K562 (cell line): ENCODE results near the gene ZBTB9. TPM values are rescaled to one million over a fixed set of nuclear protein-coding genes. Genes with fewer than 3 reads are reported as not detected.
A peak's percentile ranks its signal among the peaks of the same experiment; 100 is the strongest.

ENCODE experiments used
- BRCA1 ChIP-seq, 2 experiments: fragments of 450-650 bp in 1 of 2; sonication (generic) in 1 of 2; formaldehyde crosslinking in 1 of 2; IDR thresholded peaks; 2 replicates each; pipeline versions ENCODE4 v1.5.0 to v1.6.1; 2017 to 2020; ENCODE audit warnings: mild to moderate bottlenecking in 1 of 2, missing genetic modification reagents in 1 of 2
- CHD1 ChIP-seq: fragments of 200-600 bp; sonication (generic); IDR thresholded peaks from one replicate; pipeline ENCODE4 v1.6.1; 2012; ENCODE audit warnings: mild to moderate bottlenecking, moderate library complexity, low read length, inconsistent platforms
- EHMT2 ChIP-seq: fragments of 450-650 bp; IDR thresholded peaks from 2 replicates; pipeline ENCODE4 v1.6.1; 2018; ENCODE audit warnings: antibody characterized with exemption
- ERF ChIP-seq: fragments of 450-650 bp; formaldehyde crosslinking; IDR thresholded peaks from 2 replicates; pipeline ENCODE4 v1.4.0; 2020; ENCODE audit warnings: mild to moderate bottlenecking, mixed read lengths
- ETV1 ChIP-seq: fragments of 450-650 bp; conservative IDR thresholded peaks from 2 replicates; pipeline ENCODE4 v1.6.1; 2016; ENCODE audit warnings: missing genetic modification characterization, control low read depth, low read depth, missing compliant biosample characterization
- FOXA1 ChIP-seq: fragments of 450-650 bp; IDR thresholded peaks from 2 replicates; pipeline ENCODE4 v1.6.1; 2016; ENCODE audit warnings: mild to moderate bottlenecking, borderline replicate concordance
- NEUROD1 ChIP-seq: fragments of 150-350 bp; IDR thresholded peaks from 2 replicates; pipeline ENCODE4 v1.6.1; 2014; ENCODE audit warnings: borderline replicate concordance, low read length, low read depth; ENCODE audit not compliant: partially characterized antibody
- NFYB ChIP-seq: IDR thresholded peaks from 2 replicates; pipeline ENCODE4 v1.6.1; 2011; ENCODE audit warnings: mild to moderate bottlenecking, moderate library complexity; ENCODE audit not compliant: insufficient read length; ENCODE audit errors: extremely low read depth
- PML ChIP-seq: IDR thresholded peaks from 2 replicates; pipeline ENCODE4 v1.6.1; 2012; ENCODE audit warnings: low read length, inconsistent platforms
- PRDM10 ChIP-seq: fragments of 450-650 bp; IDR thresholded peaks from 2 replicates; pipeline ENCODE4 v1.6.1; 2018; ENCODE audit not compliant: partially characterized antibody
- SAFB ChIP-seq: fragments of 200-400 bp; formaldehyde crosslinking; IDR thresholded peaks from 2 replicates; pipeline ENCODE4 v1.6.1; 2017; ENCODE audit warnings: low read depth, low read length, borderline replicate concordance
- YY1 ChIP-seq, 3 experiments: IDR thresholded peaks; 2 replicates each; pipeline ENCODE4 v1.6.1; 2011; ENCODE audit warnings: low read length in 2 of 3, mild to moderate bottlenecking in 2 of 3, moderate library complexity in 2 of 3, borderline replicate concordance in 1 of 3, control low read depth in 1 of 3, low read depth in 1 of 3; ENCODE audit not compliant: insufficient read depth in 3 of 3, insufficient replicate concordance in 2 of 3, control insufficient read depth in 1 of 3, insufficient read length in 1 of 3; ENCODE audit errors: extremely low read depth in 1 of 3
- ZBTB40 ChIP-seq, 2 experiments: fragments of 450-650 bp in 1 of 2; sonication (generic) in 1 of 2; formaldehyde crosslinking in 1 of 2; IDR thresholded peaks; 2 replicates each; pipeline versions ENCODE4 v1.7.1 to v1.9.0; 2016 to 2022; ENCODE audit warnings: inconsistent platforms in 1 of 2, mild to moderate bottlenecking in 1 of 2, missing genetic modification reagents in 1 of 2
- polyA plus RNA-seq, 8 experiments: library from polyadenylated mRNA; depleted of rRNA in 4 of 8; stranded (reverse) in 5 of 8; unstranded in 3 of 8; fragments of >200 nt; fragmentation: Nextera tagmentation in 2 of 8; fragmentation: Illumina TruSeq in 1 of 8; extraction: Ambion mirVana in 2 of 8; extraction: Trizol in 1 of 8; gene quantifications; 2 replicates each; pipeline versions ENCODE4 v1.2.1 to v1.2.3, GENCODE V29; 2011 to 2014; ENCODE audit warnings: inconsistent platforms in 1 of 8, missing spikeins in 1 of 8
- total RNA-seq, 7 experiments: library from RNA; depleted of rRNA in 6 of 7; stranded (reverse); fragments of >200 nt in 6 of 7; fragmentation: Illumina TruSeq in 2 of 7; extraction: Trizol in 2 of 7; gene quantifications; 2 replicates each; pipeline versions ENCODE4 v1.2.1 to v1.2.3, GENCODE V29; 2011 to 2021; ENCODE audit warnings: low replicate concordance in 1 of 7

The ZBTB9 gene
- total and polyA plus RNA-seq, 9 of the 15 experiments (the other 6 are each of a cell fraction or from before 2014, with no cell fraction given) = 1.9 to 19.5 (median 10.4) TPM

GRCh38 chr6:33420491-33421343 lies 33.7 kb upstream of the ZBTB9 start (continued):
- TF ChIP-seq PRDM10 (peak; percentile 50), CHD1 (no peak), NFYB (no peak), PML (no peak), NEUROD1 (no peak), YY1 (IDR thresholded peaks at IDR 0.05; ENCODE audit: borderline replicate concordance in 1 of 3, control insufficient read depth in 1 of 3, extremely low read depth in 1 of 3, insufficient read depth in 3 of 3, insufficient read length in 1 of 3, insufficient replicate concordance in 2 of 3, low read depth in 1 of 3, low read length in 2 of 3) (peak in 1 of 3 experiments; percentile 21), EHMT2 (peak; percentile 95), ERF (no peak), ETV1 (tag) (no peak), BRCA1 (IDR thresholded peaks at IDR 0.05) (no peak), BRCA1 (CRISPR knock-in tag; IDR thresholded peaks at IDR 0.05) (no peak), FOXA1 (no peak), ZBTB40 (IDR thresholded peaks at IDR 0.05) (peak; percentile 92), ZBTB40 (CRISPR knock-in tag; IDR thresholded peaks at IDR 0.05) (no peak), SAFB (no peak)
